Fibroblast of upper back skin (primary cell): ENCODE results near the gene SPTLC3.
A peak's percentile ranks its signal among the peaks of the same experiment; 100 is the strongest.

Source experiments
- DNase-seq: peaks from one replicate; pipeline ENCODE4 v3.0.0-alpha.2; 2013

Gene SPTLC3

GRCh38 chr20:13142143-13142542, 133.4 kb downstream of the SPTLC3 start:
- peak; percentile 48 for DNase-seq

GRCh38 chr20:13147071-13147963, 138.5 kb downstream of the SPTLC3 start:
- DNase-seq, result peak; percentile 28

- DNase-seq, result no peak
Observed at GRCh38 chr20:13147971-13148370, 139.2 kb downstream of the SPTLC3 start.

GRCh38 chr20:13148402-13148801, 139.6 kb downstream of the SPTLC3 start:
- no peak for DNase-seq

GRCh38 chr20:13148961-13149360, 140.2 kb downstream of the SPTLC3 start:
- no peak for DNase-seq

- peak; percentile 72 for DNase-seq
Observed at GRCh38 chr20:13149371-13150105, 140.8 kb downstream of the SPTLC3 start.

- no peak for DNase-seq
Observed at GRCh38 chr20:13158369-13158768, 149.6 kb downstream of the SPTLC3 start.

GRCh38 chr20:13159889-13160288, 151.1 kb downstream of the SPTLC3 start:
- DNase-seq, result no peak

GRCh38 chr20:13165203-13165602, 156.4 kb downstream of the SPTLC3 start:
- DNase-seq, result no peak

GRCh38 chr20:13166011-13166410, 157.2 kb downstream of the SPTLC3 start:
- DNase-seq, result no peak

GRCh38 chr20:13166437-13166836, 157.7 kb downstream of the SPTLC3 start:
- no peak for DNase-seq

- no peak for DNase-seq
Observed at GRCh38 chr20:13169086-13169485, 160.3 kb downstream of the SPTLC3 start.

GRCh38 chr20:13170771-13171170, 162.0 kb downstream of the SPTLC3 start:
- DNase-seq, result no peak

GRCh38 chr20:13173201-13173600, 164.4 kb downstream of the SPTLC3 start:
- DNase-seq, result no peak

- no peak for DNase-seq
Observed at GRCh38 chr20:13174402-13174801, 165.6 kb downstream of the SPTLC3 start.

GRCh38 chr20:13180986-13181889, 172.5 kb downstream of the SPTLC3 start:
- DNase-seq, result no peak

GRCh38 chr20:13183005-13183404, 174.2 kb downstream of the SPTLC3 start:
- DNase-seq, result no peak

GRCh38 chr20:13186043-13186774, 177.4 kb downstream of the SPTLC3 start:
- DNase-seq, result no peak

- DNase-seq, result no peak
Observed at GRCh38 chr20:13187899-13188298, 179.1 kb downstream of the SPTLC3 start.

- no peak for DNase-seq
Observed at GRCh38 chr20:13199279-13199678, 190.5 kb downstream of the SPTLC3 start.

GRCh38 chr20:13200767-13201500, 192.2 kb downstream of the SPTLC3 start:
- no peak for DNase-seq

- no peak for DNase-seq
Observed at GRCh38 chr20:13202565-13202964, 193.8 kb downstream of the SPTLC3 start.
